ENCODE measurements around the gene COL6A5.
"Not testable (repeated sequence)": the region's sequence is repeated elsewhere in the genome, so short reads cannot be mapped to it uniquely, and the experiment has no call there.

COL6A5 gene

GRCh38 chr3:130423064-130423463 is 77.6 kb downstream of the COL6A5 start:
- Histone ChIP-seq H3K9me3 (ENCODE audit: insufficient read depth, low read length) (no peaks in the 10 kb centered on the region), H3K36me3 (ENCODE audit: insufficient read depth, insufficient read length, low read length) (no peaks in the 10 kb centered on the region), H3K4me3 (ENCODE audit: insufficient read length, low read depth) (no peak overlapping the region), H3K4me1 (ENCODE audit: insufficient read depth, insufficient read length) (no peaks in the 10 kb centered on the region), H3K27me3 (ENCODE audit: insufficient read depth, insufficient read length) (no peaks in the 10 kb centered on the region), H3K9ac (ENCODE audit: insufficient read length, low read depth) (no peak overlapping the region)
- no peak for DNase-seq (ENCODE audit: low read depth, low spot score)
- TF ChIP-seq SUZ12 (IDR thresholded peaks at IDR 0.05; ENCODE audit: extremely low read depth, insufficient read depth, insufficient read length), result no peak
- no peak for TF ChIP-seq YY1 (IDR thresholded peaks at IDR 0.05; ENCODE audit: insufficient read depth, insufficient read length)
- no peak for TF ChIP-seq ZNF274 (IDR thresholded peaks at IDR 0.05; ENCODE audit: low read depth, low read length)

- Histone ChIP-seq H3K4me3 (ENCODE audit: insufficient read length, low read depth) (no peak overlapping the region), H3K9me3 (ENCODE audit: insufficient read depth, low read length) (no peaks in the 10 kb centered on the region), H3K9ac (ENCODE audit: insufficient read length, low read depth) (no peak overlapping the region), H3K36me3 (ENCODE audit: insufficient read depth, insufficient read length, low read length) (no peaks in the 10 kb centered on the region), H3K27me3 (ENCODE audit: insufficient read depth, insufficient read length) (no peaks in the 10 kb centered on the region), H3K4me1 (ENCODE audit: insufficient read depth, insufficient read length) (no peaks in the 10 kb centered on the region)
- no peak for DNase-seq (ENCODE audit: low read depth, low spot score)
- no peak for TF ChIP-seq YY1 (IDR thresholded peaks at IDR 0.05; ENCODE audit: insufficient read depth, insufficient read length)
- no peak for TF ChIP-seq ZNF274 (IDR thresholded peaks at IDR 0.05; ENCODE audit: low read depth, low read length)
- TF ChIP-seq SUZ12 (IDR thresholded peaks at IDR 0.05; ENCODE audit: extremely low read depth, insufficient read depth, insufficient read length), result no peak
Observed at GRCh38 chr3:130424837-130425236, 79.4 kb downstream of the COL6A5 start.

GRCh38 chr3:130425484-130425883 is 80.0 kb downstream of the COL6A5 start:
- DNase-seq (ENCODE audit: low read depth, low spot score), result no peak
- Histone ChIP-seq H3K4me1 (ENCODE audit: insufficient read depth, insufficient read length) (no peaks in the 10 kb centered on the region), H3K9me3 (ENCODE audit: insufficient read depth, low read length) (no peaks in the 10 kb centered on the region), H3K27me3 (ENCODE audit: insufficient read depth, insufficient read length) (no peaks in the 10 kb centered on the region), H3K4me3 (ENCODE audit: insufficient read length, low read depth) (no peak overlapping the region), H3K36me3 (ENCODE audit: insufficient read depth, insufficient read length, low read length) (no peaks in the 10 kb centered on the region), H3K9ac (ENCODE audit: insufficient read length, low read depth) (no peak overlapping the region)
- TF ChIP-seq ZNF274 (IDR thresholded peaks at IDR 0.05; ENCODE audit: low read depth, low read length), result no peak
- TF ChIP-seq SUZ12 (IDR thresholded peaks at IDR 0.05; ENCODE audit: extremely low read depth, insufficient read depth, insufficient read length), result no peak
- no peak for TF ChIP-seq YY1 (IDR thresholded peaks at IDR 0.05; ENCODE audit: insufficient read depth, insufficient read length)

- TF ChIP-seq ZNF274 (IDR thresholded peaks at IDR 0.05; ENCODE audit: low read depth, low read length) (no peak), YY1 (IDR thresholded peaks at IDR 0.05; ENCODE audit: insufficient read depth, insufficient read length) (no peak), SUZ12 (IDR thresholded peaks at IDR 0.05; ENCODE audit: extremely low read depth, insufficient read depth, insufficient read length) (no peak)
- no peak overlapping the region for H3K4me3 ChIP-seq (ENCODE audit: insufficient read length, low read depth)
- no peak overlapping the region for H3K9ac ChIP-seq (ENCODE audit: insufficient read length, low read depth)
- H3K36me3 ChIP-seq (ENCODE audit: insufficient read depth, insufficient read length, low read length), result no peaks in the 10 kb centered on the region
- no peak for DNase-seq (ENCODE audit: low read depth, low spot score)
- no peaks in the 10 kb centered on the region for H3K4me1 ChIP-seq (ENCODE audit: insufficient read depth, insufficient read length)
- no peaks in the 10 kb centered on the region for H3K27me3 ChIP-seq (ENCODE audit: insufficient read depth, insufficient read length)
- H3K9me3 ChIP-seq (ENCODE audit: insufficient read depth, low read length), result no peaks in the 10 kb centered on the region
Observed at GRCh38 chr3:130426206-130426605, 80.7 kb downstream of the COL6A5 start.

GRCh38 chr3:130428871-130429712 is 83.6 kb downstream of the COL6A5 start:
- Histone ChIP-seq H3K27me3 (ENCODE audit: insufficient read depth, insufficient read length) (no peaks in the 10 kb centered on the region), H3K9ac (ENCODE audit: insufficient read length, low read depth) (no peak overlapping the region), H3K4me3 (ENCODE audit: insufficient read length, low read depth) (no peak overlapping the region), H3K9me3 (ENCODE audit: insufficient read depth, low read length) (no peaks in the 10 kb centered on the region), H3K4me1 (ENCODE audit: insufficient read depth, insufficient read length) (no peaks in the 10 kb centered on the region), H3K36me3 (ENCODE audit: insufficient read depth, insufficient read length, low read length) (no peaks in the 10 kb centered on the region)
- DNase-seq (ENCODE audit: low read depth, low spot score), result peak; percentile 8
- TF ChIP-seq ZNF274 (IDR thresholded peaks at IDR 0.05; ENCODE audit: low read depth, low read length), result no peak

- no peak overlapping the region for H3K4me3 ChIP-seq (ENCODE audit: insufficient read length, low read depth)
- no peaks in the 10 kb centered on the region for H3K27me3 ChIP-seq (ENCODE audit: insufficient read depth, insufficient read length)
- TF ChIP-seq YY1 (IDR thresholded peaks at IDR 0.05; ENCODE audit: insufficient read depth, insufficient read length) (no peak), SUZ12 (IDR thresholded peaks at IDR 0.05; ENCODE audit: extremely low read depth, insufficient read depth, insufficient read length) (no peak), ZNF274 (IDR thresholded peaks at IDR 0.05; ENCODE audit: low read depth, low read length) (no peak)
- no peak for DNase-seq (ENCODE audit: low read depth, low spot score)
- no peaks in the 10 kb centered on the region for H3K36me3 ChIP-seq (ENCODE audit: insufficient read depth, insufficient read length, low read length)
- H3K9ac ChIP-seq (ENCODE audit: insufficient read length, low read depth), result no peak overlapping the region
- no peaks in the 10 kb centered on the region for H3K9me3 ChIP-seq (ENCODE audit: insufficient read depth, low read length)
- no peaks in the 10 kb centered on the region for H3K4me1 ChIP-seq (ENCODE audit: insufficient read depth, insufficient read length)
Observed at GRCh38 chr3:130429713-130430023, 84.2 kb downstream of the COL6A5 start.

- TF ChIP-seq SUZ12 (IDR thresholded peaks at IDR 0.05; ENCODE audit: extremely low read depth, insufficient read depth, insufficient read length) (no peak), YY1 (IDR thresholded peaks at IDR 0.05; ENCODE audit: insufficient read depth, insufficient read length) (no peak), ZNF274 (IDR thresholded peaks at IDR 0.05; ENCODE audit: low read depth, low read length) (no peak)
- Histone ChIP-seq H3K4me1 (ENCODE audit: insufficient read depth, insufficient read length) (no peaks in the 10 kb centered on the region), H3K36me3 (ENCODE audit: insufficient read depth, insufficient read length, low read length) (no peaks in the 10 kb centered on the region), H3K9me3 (ENCODE audit: insufficient read depth, low read length) (no peaks in the 10 kb centered on the region), H3K4me3 (ENCODE audit: insufficient read length, low read depth) (no peak overlapping the region), H3K9ac (ENCODE audit: insufficient read length, low read depth) (no peak overlapping the region), H3K27me3 (ENCODE audit: insufficient read depth, insufficient read length) (no peaks in the 10 kb centered on the region)
- no peak for DNase-seq (ENCODE audit: low read depth, low spot score)
Observed at GRCh38 chr3:130430266-130430665, 84.8 kb downstream of the COL6A5 start.

GRCh38 chr3:130432086-130432485 is 86.6 kb downstream of the COL6A5 start:
- DNase-seq (ENCODE audit: low read depth, low spot score); H3K9ac ChIP-seq (ENCODE audit: insufficient read length, low read depth); H3K4me1 ChIP-seq (ENCODE audit: insufficient read depth, insufficient read length); H3K36me3 ChIP-seq (ENCODE audit: insufficient read depth, insufficient read length, low read length); H3K4me3 ChIP-seq (ENCODE audit: insufficient read length, low read depth); H3K27me3 ChIP-seq (ENCODE audit: insufficient read depth, insufficient read length); H3K9me3 ChIP-seq (ENCODE audit: insufficient read depth, low read length): not testable (repeated sequence)

Measured in NT2/D1 (cell line).